DMS 273 treated with DMSO at 0.1 percent for 48 hours (cell line): ENCODE results near the gene EFHD1.
"Not testable (repeated sequence)": the region's sequence is repeated elsewhere in the genome, so short reads cannot be mapped to it uniquely, and the experiment has no call there.

ENCODE experiments used
- DNase-seq: peaks from one replicate; lab custom pipeline; 2025; lab: John Stamatoyannopoulos, UW

The EFHD1 gene

DNA sequence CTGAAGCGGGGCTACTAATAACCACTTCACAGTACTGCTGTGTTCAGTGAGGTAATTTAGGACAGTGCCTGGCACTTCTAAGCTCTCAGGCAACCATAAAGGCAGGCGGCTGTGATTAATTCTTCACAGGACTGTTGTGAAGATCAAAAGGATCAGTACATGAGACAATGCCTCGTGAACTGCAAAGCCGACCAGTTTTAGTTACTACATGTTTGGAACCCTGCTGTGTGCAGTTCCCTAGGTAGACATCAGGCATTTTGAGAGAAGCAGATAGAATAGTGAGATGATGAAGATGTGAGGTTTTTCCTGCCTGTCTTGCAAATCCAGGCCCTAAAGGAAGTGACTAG, 19.1 kb downstream of the EFHD1 start:
- no peak for DNase-seq

DNA sequence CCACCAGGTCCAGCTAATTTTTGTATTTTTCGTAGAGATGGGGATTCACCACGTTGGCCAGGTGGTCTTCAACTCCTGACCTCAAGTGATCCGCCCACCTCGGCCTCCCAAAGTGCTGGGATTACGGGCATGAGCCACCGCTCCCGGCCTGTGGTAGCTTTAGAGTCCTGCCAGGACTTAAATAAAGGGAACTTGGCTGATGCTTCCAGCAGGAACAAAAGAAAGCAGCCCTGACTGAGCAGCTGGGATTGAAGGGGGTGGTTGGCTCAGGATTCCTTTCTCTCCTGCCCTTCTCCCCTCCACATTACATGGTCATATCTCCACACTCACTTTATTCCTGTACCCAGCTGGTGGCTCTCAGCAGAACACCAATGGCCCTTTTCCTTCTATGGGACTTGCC, 20.0 kb downstream of the EFHD1 start:
- no peak for DNase-seq

DNA sequence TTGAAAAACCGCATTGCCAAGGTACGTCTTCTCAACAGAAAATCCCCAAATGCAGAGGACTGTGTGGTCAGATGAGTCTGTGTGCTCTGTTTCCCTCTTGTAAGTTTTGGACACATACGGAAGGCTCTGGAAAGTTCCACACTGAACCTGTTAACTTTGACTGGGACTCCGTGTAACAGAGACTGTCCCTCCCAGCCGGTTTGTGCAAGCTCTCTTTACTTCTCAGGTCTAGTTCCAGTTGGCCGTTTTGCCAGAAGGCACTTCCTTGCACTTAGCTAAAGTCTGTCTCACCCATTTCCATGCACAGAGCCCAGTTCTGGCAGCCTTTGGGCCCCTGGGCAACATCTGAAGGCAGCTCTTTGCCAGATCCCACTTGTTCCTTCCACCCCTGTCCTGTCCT, 22.0 kb downstream of the EFHD1 start:
- no peak for DNase-seq

DNA sequence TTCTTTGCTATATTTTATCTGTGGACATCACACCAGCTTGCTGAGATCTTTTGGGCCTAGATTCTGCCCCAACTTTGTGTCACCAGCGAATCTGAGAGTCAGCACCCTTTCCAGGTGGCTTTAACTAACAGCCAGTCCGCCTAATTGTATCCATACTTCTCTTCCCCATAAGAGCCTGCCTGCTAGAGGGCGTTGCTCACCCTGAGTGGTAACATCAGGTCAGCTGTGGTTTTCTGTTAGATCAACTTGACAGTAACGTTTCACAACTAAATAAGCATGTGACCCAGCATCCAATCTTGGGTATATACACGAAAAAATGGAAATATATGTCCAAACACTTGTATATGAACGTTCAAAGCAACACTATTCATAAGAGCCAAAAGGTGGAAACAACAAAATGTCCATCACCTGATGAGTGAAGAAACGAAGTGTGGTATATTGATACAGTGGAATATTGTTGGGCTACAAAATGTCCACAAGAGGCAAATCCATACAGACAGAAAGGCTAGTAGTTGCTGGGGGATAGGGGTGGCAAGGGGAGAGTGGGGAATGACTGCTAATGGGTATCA, 24.9 kb downstream of the EFHD1 start:
- DNase-seq = no peak

DNA sequence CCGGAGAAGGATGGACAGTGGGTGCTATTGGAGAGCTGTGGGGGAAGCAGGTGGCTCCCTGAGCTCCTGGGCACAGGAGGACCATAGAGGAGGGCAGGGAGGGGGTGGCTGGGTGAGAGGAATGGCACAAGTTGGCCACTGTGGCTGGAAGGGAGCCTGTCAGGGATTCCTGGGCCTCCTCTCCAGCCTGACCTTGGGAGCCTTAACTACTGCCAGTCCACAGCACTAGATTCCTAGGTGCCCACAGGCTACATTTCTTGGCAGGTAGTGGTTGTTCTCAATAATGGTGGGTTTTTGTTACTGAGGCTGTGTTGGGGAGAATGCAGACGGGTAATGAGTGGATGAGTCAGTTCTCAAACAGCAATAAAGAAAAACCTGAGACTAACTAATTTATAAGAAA, 26.0 kb downstream of the EFHD1 start:
- DNase-seq = no peak

DNA sequence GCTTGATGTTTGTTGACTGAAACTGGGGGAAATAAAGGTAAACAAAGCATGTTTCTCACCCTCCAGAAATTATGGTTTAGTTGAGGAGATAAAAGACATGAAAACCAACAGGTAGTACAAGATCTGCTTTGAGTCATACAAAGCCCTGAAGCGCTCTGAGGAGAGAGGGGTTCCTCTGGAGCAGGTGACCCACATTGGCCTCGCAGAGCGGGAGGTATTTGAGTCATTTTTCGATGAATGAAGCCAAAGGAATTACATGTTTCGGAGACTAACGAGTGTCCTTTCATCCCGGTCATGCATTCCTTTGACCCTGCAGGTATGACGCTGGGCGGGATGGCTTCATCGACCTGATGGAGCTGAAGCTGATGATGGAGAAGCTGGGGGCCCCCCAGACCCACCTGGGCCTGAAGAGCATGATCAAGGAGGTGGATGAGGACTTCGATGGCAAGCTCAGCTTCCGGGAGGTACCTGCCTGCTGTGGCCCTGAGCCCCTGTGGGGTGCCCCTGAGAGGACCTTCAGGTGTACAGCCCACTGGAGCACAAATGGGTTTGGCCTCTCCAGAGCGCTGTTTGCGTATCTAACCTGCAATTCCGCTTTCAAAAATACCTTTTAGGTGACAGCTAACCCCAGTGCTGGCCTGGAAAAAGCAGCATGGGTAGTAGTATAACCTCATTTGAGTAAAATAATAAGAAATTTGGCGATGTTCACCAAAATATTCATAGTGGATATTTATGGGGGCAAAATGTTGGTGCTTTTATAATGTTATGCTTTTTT, 29.3 kb downstream of the EFHD1 start:
- DNase-seq = no peak

DNA sequence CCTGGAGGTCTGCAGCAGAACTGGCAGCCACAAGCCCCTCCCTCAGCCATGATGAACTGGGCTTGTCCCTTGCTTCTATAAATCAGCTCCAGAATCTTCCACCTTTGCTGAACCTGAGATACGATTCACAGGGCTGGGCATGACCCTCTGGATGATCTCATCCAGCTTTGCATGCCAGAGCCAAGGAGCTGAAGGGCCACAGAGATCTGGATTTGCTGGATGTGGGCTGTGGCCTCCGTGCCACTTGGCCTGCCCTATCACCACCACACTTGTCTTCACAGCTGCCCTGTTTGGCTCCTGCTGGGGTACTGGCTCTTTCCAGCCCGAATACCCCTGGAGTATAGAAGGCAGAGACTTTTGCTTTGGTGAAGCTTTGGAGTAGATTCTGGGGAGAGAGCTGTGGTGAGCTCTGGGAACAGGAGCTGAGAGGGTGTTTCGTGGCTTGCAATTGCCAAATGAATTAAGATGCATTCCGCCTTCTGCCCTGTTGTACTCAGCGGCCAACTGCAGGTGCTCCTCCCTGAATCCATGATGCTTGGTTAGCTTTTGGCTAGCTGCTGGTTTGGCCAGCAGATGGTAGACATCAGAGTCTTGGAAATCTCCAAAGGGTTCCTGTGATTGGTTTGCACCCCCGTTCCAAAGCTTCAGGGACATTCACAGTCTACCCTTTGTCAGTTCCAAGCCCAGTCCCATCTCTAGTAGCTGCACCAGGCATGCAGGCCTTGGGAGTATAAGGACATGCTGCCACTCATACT, 32.8 kb downstream of the EFHD1 start:
- DNase-seq = no peak

DNA sequence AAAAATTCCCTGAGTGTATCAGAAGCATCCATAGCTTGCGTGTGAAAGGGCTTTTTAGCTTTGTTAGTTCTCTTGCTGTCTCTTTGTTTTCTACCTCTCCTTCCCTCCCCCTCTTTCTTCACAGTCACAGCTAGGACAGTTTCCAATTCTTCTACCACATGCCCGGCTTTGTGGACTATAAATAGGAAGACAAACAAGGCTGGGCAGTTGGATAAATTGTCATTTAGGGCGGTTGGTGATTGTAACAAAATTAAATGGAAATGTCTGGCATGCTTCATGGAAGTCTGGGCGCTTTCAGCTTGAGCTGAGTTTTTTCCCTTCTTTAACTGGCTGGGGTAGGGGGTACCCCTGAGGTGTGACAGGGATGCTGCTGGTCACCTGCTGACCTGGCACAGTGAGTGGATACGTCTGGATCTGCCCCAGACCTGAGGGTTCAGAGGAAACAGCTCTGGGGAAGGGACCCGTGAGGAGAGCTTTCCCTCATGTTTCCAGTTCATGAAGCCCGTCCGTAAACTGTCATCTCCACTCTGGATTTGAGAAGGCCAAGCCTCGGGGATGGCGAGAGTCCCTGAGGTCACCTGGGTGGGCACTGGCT, 34.7 kb downstream of the EFHD1 start:
- no peak for DNase-seq

DNA sequence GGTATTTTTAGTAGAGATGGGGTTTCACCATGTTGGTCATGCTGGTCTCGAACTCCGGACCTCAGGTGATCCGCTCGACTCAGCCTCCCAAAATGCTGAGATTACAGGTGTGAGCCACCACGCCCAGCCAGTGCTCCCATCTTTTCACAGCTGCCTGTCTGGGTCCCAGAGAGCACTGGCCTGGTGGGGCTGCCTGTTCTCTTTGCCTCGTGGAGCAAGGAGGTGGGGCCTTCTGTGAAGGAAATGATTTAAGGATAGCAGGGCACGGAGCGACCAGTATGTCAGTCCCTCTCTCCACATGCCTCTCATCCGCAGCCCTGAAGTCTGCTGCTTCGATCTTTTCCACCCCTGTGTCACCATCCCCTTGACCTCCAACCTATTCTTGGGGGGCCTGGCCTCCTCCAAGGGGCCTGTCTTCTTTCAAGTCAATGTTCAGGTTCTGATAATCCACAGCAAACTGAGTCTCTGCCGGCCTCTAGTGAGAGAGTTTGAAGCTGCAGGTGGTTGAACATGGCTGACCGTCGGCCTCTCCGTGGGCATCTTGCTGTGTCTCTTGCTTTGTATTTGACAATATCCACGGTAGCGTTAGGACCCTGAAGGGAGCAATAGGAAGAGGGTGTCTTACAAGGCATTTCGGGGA, 35.5 kb downstream of the EFHD1 start:
- DNase-seq = no peak

DNA sequence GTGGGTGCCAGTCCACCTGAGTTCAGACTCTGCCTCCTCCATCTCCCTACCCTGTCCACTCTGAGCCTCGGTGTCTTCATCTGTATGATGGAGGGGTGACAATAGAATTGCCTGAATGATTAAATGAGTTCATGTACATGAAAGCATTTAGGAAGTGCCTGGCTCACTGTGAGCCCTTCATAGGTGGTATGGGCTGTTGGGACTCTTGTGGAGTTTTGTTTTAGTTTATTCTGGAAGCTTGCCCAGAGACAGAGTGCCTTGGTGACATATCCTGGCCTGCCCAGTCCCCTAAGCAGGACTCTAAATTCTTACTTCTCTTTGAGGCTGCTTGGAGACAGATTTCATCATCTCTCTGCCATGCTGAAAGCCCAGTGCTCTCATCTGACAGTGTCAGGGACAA, 39.2 kb downstream of the EFHD1 start:
- DNase-seq = no peak

DNA sequence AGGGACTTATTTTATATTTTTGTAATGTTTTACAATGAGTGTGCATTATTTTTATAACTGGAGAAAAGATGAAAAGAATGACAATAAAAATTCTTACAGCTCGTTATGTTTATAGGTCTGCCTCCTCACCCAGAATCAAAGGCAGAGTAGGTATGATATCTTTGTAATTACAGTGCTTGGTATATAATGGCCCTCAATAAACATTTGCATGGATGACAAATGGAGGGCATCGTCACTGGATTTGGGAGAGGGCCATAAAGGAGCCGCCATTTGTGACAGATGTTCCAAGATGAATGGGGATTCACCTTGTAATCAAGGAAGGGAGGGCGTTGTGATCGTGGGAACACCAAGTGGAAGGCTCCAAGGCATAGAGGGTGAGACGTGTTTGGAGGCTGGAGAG, 41.1 kb downstream of the EFHD1 start:
- no peak for DNase-seq

DNA sequence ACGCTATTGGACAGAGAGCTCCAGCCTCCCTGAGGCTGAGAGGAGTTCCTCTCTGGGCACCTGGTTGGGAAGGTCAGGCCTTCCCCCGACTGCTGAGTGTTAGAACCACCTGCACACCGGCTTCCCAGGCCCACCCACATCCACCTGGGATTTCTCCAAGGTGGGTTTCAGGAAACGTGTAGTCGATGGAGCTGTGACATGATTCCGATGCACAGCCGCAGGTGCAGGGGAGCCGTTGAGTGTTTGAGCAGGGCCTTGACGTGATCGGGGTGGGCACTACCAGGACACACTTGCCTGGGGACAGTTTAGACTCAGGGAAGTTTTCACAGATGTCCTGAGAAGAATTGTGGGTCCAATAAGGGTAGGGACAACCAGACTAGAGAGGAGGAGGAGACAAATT, 42.0 kb downstream of the EFHD1 start:
- no peak for DNase-seq

DNA sequence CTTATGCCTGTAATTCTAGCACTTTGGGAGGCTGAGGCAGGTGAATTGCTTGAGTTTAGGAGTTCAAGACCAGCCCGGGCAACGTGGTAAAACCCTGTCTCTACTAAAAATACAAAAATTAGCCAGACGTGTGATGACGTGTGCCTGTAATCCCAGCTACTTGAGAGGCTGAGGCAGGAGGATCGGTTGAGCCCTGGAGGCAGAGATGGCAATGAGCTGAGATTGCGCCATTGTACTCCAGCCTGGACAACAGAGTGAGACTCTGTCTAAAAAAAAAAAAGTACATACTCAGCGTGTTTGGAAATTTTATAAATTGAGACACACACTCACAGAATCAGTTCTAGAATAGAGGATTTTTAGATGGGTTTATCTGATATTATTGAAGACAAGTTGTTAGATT, 46.6 kb downstream of the EFHD1 start:
- DNase-seq = no peak

DNA sequence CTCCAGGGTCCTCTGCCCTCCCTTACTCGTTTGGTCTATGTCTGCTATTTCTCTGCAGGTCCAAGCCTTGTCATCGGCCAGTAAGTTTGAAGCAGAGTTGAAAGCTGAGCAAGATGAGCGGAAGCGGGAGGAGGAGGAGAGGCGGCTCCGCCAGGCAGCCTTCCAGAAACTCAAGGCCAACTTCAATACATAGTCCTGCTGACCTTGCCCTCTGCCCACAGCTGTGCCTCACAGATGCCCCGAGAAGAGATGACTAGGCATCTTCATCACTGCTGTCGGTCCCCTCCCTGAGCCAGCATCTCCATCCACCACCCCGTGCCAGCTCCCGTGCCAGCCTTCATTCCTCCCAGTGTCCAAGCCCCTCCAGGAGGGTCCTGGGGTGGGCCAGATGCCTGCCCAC, 48.1 kb downstream of the EFHD1 start:
- DNase-seq = no peak

DNA sequence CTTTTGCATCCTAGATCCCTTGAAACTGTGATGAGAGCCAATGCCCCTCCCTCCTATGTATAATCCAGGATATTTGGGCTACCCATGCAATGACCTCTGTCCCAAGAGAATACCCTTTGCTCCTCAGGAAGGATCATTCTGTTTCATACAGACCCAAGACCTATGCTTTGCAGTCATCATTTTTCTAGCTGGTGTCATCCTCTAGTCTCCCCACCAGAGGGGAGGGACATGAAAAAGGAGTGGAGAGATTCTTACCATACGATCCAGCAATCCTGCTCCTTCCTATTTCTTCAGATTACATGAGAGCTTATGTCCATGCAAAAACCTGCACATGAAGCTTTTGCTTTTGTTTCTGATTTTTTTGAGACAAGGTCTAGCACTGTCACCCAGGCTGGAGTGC, 50.0 kb downstream of the EFHD1 start:
- no peak for DNase-seq

DNA sequence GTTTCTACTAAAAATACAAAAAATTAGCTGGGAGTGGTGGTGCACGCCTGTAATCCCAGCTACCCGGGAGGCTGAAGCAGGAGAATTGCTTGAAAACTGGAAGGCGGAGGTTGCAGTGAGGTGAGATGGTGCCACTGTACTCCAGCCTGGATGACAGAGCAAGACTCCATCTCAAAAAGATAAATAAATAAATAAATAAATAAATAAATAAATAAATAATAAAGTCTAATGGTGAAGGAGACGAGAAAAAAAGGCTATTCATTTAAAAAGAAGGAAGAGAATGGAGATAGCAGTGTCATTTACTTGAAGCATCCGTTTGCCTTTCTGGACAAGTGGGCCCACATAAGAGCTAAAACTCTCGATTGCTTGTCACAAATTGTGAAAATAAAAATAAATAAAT, 52.0 kb downstream of the EFHD1 start:
- not testable (repeated sequence) for DNase-seq

DNA sequence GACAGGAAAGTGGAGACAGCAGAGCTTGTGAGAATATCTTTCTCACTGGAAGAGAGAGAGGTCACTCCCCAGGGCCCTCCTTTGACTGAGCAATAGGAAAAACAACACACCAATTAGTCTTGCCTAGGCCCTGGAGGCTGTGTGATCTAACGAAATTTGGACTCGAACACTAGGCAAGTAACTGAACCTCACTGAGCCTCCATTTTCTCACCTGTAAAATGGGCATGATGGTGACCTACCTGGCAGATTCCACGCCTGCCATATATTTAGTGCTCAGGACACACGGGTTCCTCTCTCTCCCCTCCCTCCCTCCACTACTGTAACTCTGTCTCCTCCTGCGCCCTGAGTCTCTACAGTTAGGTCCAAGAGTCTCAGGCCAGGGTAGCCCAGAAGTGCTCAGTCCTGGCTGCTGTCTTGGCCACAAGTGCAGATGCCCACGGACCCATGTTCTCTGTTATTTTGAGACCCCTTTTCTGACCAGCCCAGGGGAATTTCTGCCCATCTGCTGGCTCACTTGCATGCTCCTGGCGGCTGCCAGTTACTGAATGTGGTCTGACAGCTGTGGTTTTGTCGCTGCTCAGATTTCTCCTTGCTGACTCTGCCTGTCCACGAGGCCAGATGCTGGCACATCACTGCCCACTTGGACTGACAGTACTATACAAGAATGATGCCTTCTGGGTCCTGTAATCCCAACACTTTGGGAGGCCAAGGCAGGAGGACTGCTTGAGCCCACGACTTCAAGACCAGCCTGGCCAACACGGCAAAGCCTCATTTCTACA, 54.2 kb downstream of the EFHD1 start:
- DNase-seq = peak; percentile 43

DNA sequence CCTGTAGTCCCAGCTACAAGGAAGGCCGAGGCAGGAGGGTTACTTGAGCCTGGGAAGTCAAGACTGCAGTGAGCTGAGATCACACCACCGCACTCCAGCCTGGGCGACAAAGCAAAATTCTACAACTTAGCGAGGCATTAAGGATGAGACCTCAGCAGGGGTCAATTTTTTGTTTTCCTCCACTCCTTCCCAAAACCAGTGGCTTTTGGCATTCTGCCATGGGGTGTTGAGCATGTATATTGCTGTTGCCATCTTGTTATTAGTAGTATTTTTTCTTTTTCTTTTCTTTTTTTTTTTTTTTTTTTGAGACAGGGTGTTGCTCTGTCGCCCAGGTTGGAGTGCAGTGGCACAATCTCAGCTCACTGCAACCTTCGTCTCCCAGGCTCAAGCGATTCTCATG, 54.8 kb downstream of the EFHD1 start:
- DNase-seq = no peak

DNA sequence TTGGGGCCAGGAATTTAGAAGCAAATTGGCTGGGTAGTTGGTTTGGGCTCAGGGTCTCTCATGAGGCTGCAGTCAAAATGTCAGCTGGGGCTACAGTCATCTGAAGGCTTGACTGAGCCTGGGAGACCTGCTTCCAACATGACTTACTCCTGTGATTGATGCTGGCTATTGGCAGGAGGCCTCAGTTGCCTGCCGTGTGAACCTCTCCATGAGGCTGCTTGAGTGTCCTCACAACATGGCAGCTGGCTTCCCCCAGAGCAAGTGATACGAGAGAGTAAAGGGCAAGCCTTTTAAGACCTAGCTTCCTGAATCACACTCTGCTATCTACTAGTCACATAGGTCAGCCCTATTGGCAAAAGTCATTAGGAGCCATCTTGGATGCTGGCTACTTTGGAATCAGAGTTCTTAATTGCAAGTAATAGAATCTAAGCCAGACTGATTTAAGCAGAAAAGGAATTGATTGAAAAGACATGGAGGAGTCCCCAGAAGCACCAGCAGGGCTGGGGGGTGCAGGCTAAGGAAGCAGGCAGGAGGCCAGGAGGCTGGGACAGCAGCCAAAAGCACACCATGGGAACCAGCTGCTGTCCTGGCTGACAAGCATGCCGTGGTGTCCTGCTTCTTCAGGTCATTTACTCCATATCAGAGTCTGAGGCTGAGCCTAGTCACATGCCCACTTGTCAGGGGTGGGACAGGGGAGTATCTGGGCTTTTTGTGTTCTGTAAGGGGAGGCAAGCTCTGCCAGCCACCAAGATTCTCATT, 55.9 kb downstream of the EFHD1 start:
- DNase-seq = peak; percentile 81

DNA sequence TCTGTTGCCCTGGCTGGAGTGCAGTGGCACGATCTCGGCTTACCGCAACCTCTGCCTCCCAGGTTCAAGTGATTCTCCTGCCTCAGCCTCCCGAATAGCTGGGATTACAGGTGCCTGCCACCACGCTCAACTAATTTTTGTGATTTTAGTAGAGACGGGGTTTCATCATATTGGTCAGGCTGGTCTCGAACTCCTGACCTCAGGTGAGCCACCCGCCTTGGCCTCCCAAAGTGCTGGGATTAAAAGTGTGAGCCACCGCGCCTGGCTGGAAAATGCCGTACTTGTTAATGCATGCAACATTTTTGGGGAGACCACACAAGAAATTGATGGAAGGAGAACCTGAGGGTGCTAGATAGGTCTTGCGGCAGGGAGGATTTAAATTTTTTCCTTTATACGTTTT, 57.7 kb downstream of the EFHD1 start:
- DNase-seq = not testable (repeated sequence)

DNA sequence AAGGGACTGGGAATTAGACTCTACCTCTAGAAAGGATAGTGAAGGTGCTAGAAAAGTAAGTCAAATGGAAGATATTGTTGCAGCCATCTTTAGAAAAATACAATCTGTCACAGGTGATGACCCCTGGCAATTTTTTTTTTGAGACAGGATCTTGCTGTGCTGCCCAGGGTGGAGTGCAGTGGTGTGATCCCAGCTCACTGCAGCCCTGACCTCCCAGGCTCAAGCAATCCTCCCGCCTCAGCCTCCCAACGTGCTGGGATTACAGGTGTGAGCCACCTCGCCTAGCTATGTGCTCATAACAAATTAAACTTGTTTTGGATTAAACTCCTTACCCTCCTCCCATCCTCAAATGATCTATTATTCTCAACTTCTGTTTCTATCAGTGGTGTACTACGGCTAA, 59.9 kb downstream of the EFHD1 start:
- no peak for DNase-seq
